ENCODE measurements around the gene AGBL4.

- no peak for TF ChIP-seq CTCF (conservative IDR thresholded peaks at IDR 0.05; ENCODE audit: low read depth, low read length)
- TF ChIP-seq EZH2 (IDR thresholded peaks at IDR 0.05; ENCODE audit: low read length, unreplicated experiment): no peak
Measured at GRCh38 chr1:48948562-48948961, 1075.2 kb downstream of the AGBL4 start.
